Measurements from ENCODE around the gene ZNF521.

The ZNF521 gene

GRCh38 chr18:25134861-25135260 lies 217.1 kb downstream of the ZNF521 start:
- H4K8ac ChIP-seq (ENCODE audit: low read depth, low read length) = no peak overlapping the region
- H3K4me3 ChIP-seq (ENCODE audit: low read length in 2 of 2) = no peak overlapping the region
- no peak overlapping the region for H3K23ac ChIP-seq (ENCODE audit: low read depth, low read length, poor library complexity)
- H2BK12ac ChIP-seq (ENCODE audit: low read length) = no peak overlapping the region
- H3K27me3 ChIP-seq (ENCODE audit: control insufficient read depth in 3 of 3, insufficient read depth in 3 of 3, low read depth in 1 of 3, low read length in 3 of 3) = no peaks in the 10 kb centered on the region
- H3K18ac ChIP-seq (ENCODE audit: low read length) = no peak overlapping the region
- no peaks in the 10 kb centered on the region for H3K9me3 ChIP-seq (replicated peaks in 1 of 2; ENCODE audit: control insufficient read depth in 2 of 2, insufficient read depth in 1 of 2, low read depth in 1 of 2, low read length in 2 of 2)
- no peak overlapping the region for H2BK15ac ChIP-seq (ENCODE audit: low read length)
- H4K91ac ChIP-seq (ENCODE audit: low read depth, low read length, poor library complexity) = no peak overlapping the region
- H3K79me1 ChIP-seq (ENCODE audit: low read depth, low read length) = peaks cover 8% of the 10 kb centered on the region
- peaks cover 2 to 63% of the 10 kb centered on the region in 2 donors for H3K36me3 ChIP-seq (replicated peaks in 1 of 2; ENCODE audit: control insufficient read depth in 2 of 2, insufficient read depth in 2 of 2, low read length in 2 of 2)
- no peak overlapping the region for H3K9ac ChIP-seq (ENCODE audit: low read depth, low read length, poor library complexity)
- H3K14ac ChIP-seq (ENCODE audit: low read length) = no peak overlapping the region
- H2AFZ ChIP-seq (ENCODE audit: low read length) = no peak overlapping the region
- no peak overlapping the region for H3K4ac ChIP-seq (ENCODE audit: low read length)
- WGBS, 2 donors (ENCODE audit: extremely low coverage in 2 of 2, insufficient read length in 2 of 2, insufficient replicate concordance in 1 of 2) = no CpG with 5 or more reads among the region's 2 CpGs
- no peak overlapping the region for H2AK5ac ChIP-seq (ENCODE audit: low read depth, low read length)
- H3K27ac ChIP-seq (replicated peaks; ENCODE audit: low read length) = no peak overlapping the region
- H3K4me2 ChIP-seq (ENCODE audit: insufficient read depth, low read length, poor library complexity, severe bottlenecking) = no peak overlapping the region
- DNase-seq (ENCODE audit: low spot score) = no peak
- no peak overlapping the region for H2BK120ac ChIP-seq (ENCODE audit: low read depth, low read length)
- peaks cover 2 to 9% of the 10 kb centered on the region in 2 donors for H3K4me1 ChIP-seq (ENCODE audit: control insufficient read depth in 2 of 2, insufficient read depth in 1 of 2, low read depth in 1 of 2, low read length in 2 of 2)
- no peak overlapping the region for H2BK5ac ChIP-seq (ENCODE audit: low read length)

GRCh38 chr18:25133879-25134278 lies 218.1 kb downstream of the ZNF521 start:
- H2AK5ac ChIP-seq (ENCODE audit: low read depth, low read length) = no peak overlapping the region
- H3K4ac ChIP-seq (ENCODE audit: low read length) = no peak overlapping the region
- H3K27me3 ChIP-seq (ENCODE audit: control insufficient read depth in 3 of 3, insufficient read depth in 3 of 3, low read depth in 1 of 3, low read length in 3 of 3) = no peaks in the 10 kb centered on the region
- H3K36me3 ChIP-seq (replicated peaks in 1 of 2; ENCODE audit: control insufficient read depth in 2 of 2, insufficient read depth in 2 of 2, low read length in 2 of 2) = peaks cover 2 to 67% of the 10 kb centered on the region in 2 donors
- no peak overlapping the region for H3K14ac ChIP-seq (ENCODE audit: low read length)
- WGBS, 2 donors (ENCODE audit: extremely low coverage in 2 of 2, insufficient read length in 2 of 2, insufficient replicate concordance in 1 of 2) = no CpG with 5 or more reads among the region's 2 CpGs
- no peak overlapping the region for H2BK5ac ChIP-seq (ENCODE audit: low read length)
- no peak overlapping the region for H3K18ac ChIP-seq (ENCODE audit: low read length)
- H3K9me3 ChIP-seq (replicated peaks in 1 of 2; ENCODE audit: control insufficient read depth in 2 of 2, insufficient read depth in 1 of 2, low read depth in 1 of 2, low read length in 2 of 2) = no peaks in the 10 kb centered on the region
- H3K79me1 ChIP-seq (ENCODE audit: low read depth, low read length) = peaks cover 6% of the 10 kb centered on the region
- peaks cover 2 to 8% of the 10 kb centered on the region in 2 donors for H3K4me1 ChIP-seq (ENCODE audit: control insufficient read depth in 2 of 2, insufficient read depth in 1 of 2, low read depth in 1 of 2, low read length in 2 of 2)
- H2AFZ ChIP-seq (ENCODE audit: low read length) = no peak overlapping the region
- no peak overlapping the region for H2BK12ac ChIP-seq (ENCODE audit: low read length)
- no peak overlapping the region for H3K9ac ChIP-seq (ENCODE audit: low read depth, low read length, poor library complexity)
- no peak overlapping the region for H3K4me2 ChIP-seq (ENCODE audit: insufficient read depth, low read length, poor library complexity, severe bottlenecking)
- H4K8ac ChIP-seq (ENCODE audit: low read depth, low read length) = no peak overlapping the region
- H2BK120ac ChIP-seq (ENCODE audit: low read depth, low read length) = no peak overlapping the region
- no peak overlapping the region for H3K4me3 ChIP-seq (ENCODE audit: low read length in 2 of 2)
- no peak overlapping the region for H3K23ac ChIP-seq (ENCODE audit: low read depth, low read length, poor library complexity)
- no peak overlapping the region for H3K27ac ChIP-seq (replicated peaks; ENCODE audit: low read length)
- H4K91ac ChIP-seq (ENCODE audit: low read depth, low read length, poor library complexity) = no peak overlapping the region
- DNase-seq (ENCODE audit: low spot score) = no peak
- no peak overlapping the region for H2BK15ac ChIP-seq (ENCODE audit: low read length)

GRCh38 chr18:25132786-25133496 lies 219.0 kb downstream of the ZNF521 start:
- H3K27ac ChIP-seq (replicated peaks; ENCODE audit: low read length) = no peak overlapping the region
- no peak overlapping the region for H3K14ac ChIP-seq (ENCODE audit: low read length)
- no peak overlapping the region for H2BK12ac ChIP-seq (ENCODE audit: low read length)
- no peaks in the 10 kb centered on the region for H3K27me3 ChIP-seq (ENCODE audit: control insufficient read depth in 3 of 3, insufficient read depth in 3 of 3, low read depth in 1 of 3, low read length in 3 of 3)
- WGBS, 2 donors (ENCODE audit: extremely low coverage in 2 of 2, insufficient read length in 2 of 2, insufficient replicate concordance in 1 of 2) = no CpG with 5 or more reads among the region's 10 CpGs
- H3K4ac ChIP-seq (ENCODE audit: low read length) = no peak overlapping the region
- no peak overlapping the region for H4K91ac ChIP-seq (ENCODE audit: low read depth, low read length, poor library complexity)
- H3K36me3 ChIP-seq (replicated peaks in 1 of 2; ENCODE audit: control insufficient read depth in 2 of 2, insufficient read depth in 2 of 2, low read length in 2 of 2) = peaks cover 2 to 67% of the 10 kb centered on the region in 2 donors
- H4K8ac ChIP-seq (ENCODE audit: low read depth, low read length) = no peak overlapping the region
- H3K4me3 ChIP-seq (ENCODE audit: low read length in 2 of 2) = no peak overlapping the region
- H3K4me1 ChIP-seq (ENCODE audit: control insufficient read depth in 2 of 2, insufficient read depth in 1 of 2, low read depth in 1 of 2, low read length in 2 of 2) = peaks cover 2 to 5% of the 10 kb centered on the region in 2 donors
- no peak overlapping the region for H3K18ac ChIP-seq (ENCODE audit: low read length)
- no peak overlapping the region for H2AFZ ChIP-seq (ENCODE audit: low read length)
- no peak overlapping the region for H2AK5ac ChIP-seq (ENCODE audit: low read depth, low read length)
- no peak overlapping the region for H3K9ac ChIP-seq (ENCODE audit: low read depth, low read length, poor library complexity)
- no peak overlapping the region for H2BK120ac ChIP-seq (ENCODE audit: low read depth, low read length)
- no peak overlapping the region for H3K4me2 ChIP-seq (ENCODE audit: insufficient read depth, low read length, poor library complexity, severe bottlenecking)
- no peak overlapping the region for H2BK15ac ChIP-seq (ENCODE audit: low read length)
- H3K9me3 ChIP-seq (replicated peaks in 1 of 2; ENCODE audit: control insufficient read depth in 2 of 2, insufficient read depth in 1 of 2, low read depth in 1 of 2, low read length in 2 of 2) = no peaks in the 10 kb centered on the region
- H2BK5ac ChIP-seq (ENCODE audit: low read length) = no peak overlapping the region
- H3K23ac ChIP-seq (ENCODE audit: low read depth, low read length, poor library complexity) = no peak overlapping the region
- H3K79me1 ChIP-seq (ENCODE audit: low read depth, low read length) = peaks cover 6% of the 10 kb centered on the region
- no peak for DNase-seq (ENCODE audit: low spot score)

- Histone ChIP-seq H3K18ac (ENCODE audit: low read length) (no peak overlapping the region), H3K27me3 (ENCODE audit: control insufficient read depth in 3 of 3, insufficient read depth in 3 of 3, low read depth in 1 of 3, low read length in 3 of 3) (no peaks in the 10 kb centered on the region), H3K23ac (ENCODE audit: low read depth, low read length, poor library complexity) (no peak overlapping the region), H4K91ac (ENCODE audit: low read depth, low read length, poor library complexity) (no peak overlapping the region), H3K79me1 (ENCODE audit: low read depth, low read length) (no peaks in the 10 kb centered on the region), H3K4me3 (ENCODE audit: low read length in 2 of 2) (no peak overlapping the region), H4K8ac (ENCODE audit: low read depth, low read length) (no peak overlapping the region), H3K4me2 (ENCODE audit: insufficient read depth, low read length, poor library complexity, severe bottlenecking) (no peak overlapping the region), H2BK12ac (ENCODE audit: low read length) (no peak overlapping the region), H2BK5ac (ENCODE audit: low read length) (no peak overlapping the region), H2BK120ac (ENCODE audit: low read depth, low read length) (no peak overlapping the region), H3K4me1 (ENCODE audit: control insufficient read depth in 2 of 2, insufficient read depth in 1 of 2, low read depth in 1 of 2, low read length in 2 of 2) (no peaks in the 10 kb centered on the region), H3K27ac (replicated peaks; ENCODE audit: low read length) (no peak overlapping the region), H3K9ac (ENCODE audit: low read depth, low read length, poor library complexity) (no peak overlapping the region), H3K14ac (ENCODE audit: low read length) (no peak overlapping the region), H2AK5ac (ENCODE audit: low read depth, low read length) (no peak overlapping the region), H3K36me3 (replicated peaks in 1 of 2; ENCODE audit: control insufficient read depth in 2 of 2, insufficient read depth in 2 of 2, low read length in 2 of 2) (peaks cover 0 to 27% of the 10 kb centered on the region in 2 donors), H2AFZ (ENCODE audit: low read length) (no peak overlapping the region), H3K9me3 (replicated peaks in 1 of 2; ENCODE audit: control insufficient read depth in 2 of 2, insufficient read depth in 1 of 2, low read depth in 1 of 2, low read length in 2 of 2) (peaks cover 0 to under 1% of the 10 kb centered on the region in 2 donors), H3K4ac (ENCODE audit: low read length) (no peak overlapping the region), H2BK15ac (ENCODE audit: low read length) (no peak overlapping the region)
- no CpG with 5 or more reads among the region's 1 CpG for WGBS, 2 donors (ENCODE audit: extremely low coverage in 2 of 2, insufficient read length in 2 of 2, insufficient replicate concordance in 1 of 2)
- no peak for DNase-seq (ENCODE audit: low spot score)
Observed at GRCh38 chr18:25126751-25127150, 225.2 kb downstream of the ZNF521 start.
